ENCODE results near the gene RAB3IP.

RAB3IP gene

DNA sequence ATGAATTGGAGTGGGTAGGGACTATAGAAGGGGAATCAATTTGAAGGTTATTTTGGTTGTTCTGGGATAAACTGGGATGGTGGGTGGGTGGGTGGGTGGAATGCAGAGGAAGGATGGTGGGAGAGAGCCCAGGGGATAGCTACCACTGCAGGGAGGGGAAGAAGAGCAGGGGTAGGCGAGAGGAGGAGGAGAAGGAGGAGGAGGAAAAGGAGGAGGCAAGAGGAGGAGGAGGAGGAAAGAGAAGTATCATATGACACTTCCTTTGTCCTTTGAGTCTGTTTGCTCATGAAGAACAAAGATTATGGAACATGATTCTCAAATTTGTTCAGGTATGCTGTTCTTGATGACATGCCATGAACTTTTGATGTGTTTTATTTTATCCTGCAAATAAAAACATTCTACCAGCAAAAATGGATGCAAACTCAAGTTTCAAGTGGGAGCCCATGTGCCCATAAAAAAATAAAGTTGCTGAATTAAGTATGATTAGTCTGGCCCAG, 35.5 kb upstream of the RAB3IP start:
- TF ChIP-seq, protein P1, sequence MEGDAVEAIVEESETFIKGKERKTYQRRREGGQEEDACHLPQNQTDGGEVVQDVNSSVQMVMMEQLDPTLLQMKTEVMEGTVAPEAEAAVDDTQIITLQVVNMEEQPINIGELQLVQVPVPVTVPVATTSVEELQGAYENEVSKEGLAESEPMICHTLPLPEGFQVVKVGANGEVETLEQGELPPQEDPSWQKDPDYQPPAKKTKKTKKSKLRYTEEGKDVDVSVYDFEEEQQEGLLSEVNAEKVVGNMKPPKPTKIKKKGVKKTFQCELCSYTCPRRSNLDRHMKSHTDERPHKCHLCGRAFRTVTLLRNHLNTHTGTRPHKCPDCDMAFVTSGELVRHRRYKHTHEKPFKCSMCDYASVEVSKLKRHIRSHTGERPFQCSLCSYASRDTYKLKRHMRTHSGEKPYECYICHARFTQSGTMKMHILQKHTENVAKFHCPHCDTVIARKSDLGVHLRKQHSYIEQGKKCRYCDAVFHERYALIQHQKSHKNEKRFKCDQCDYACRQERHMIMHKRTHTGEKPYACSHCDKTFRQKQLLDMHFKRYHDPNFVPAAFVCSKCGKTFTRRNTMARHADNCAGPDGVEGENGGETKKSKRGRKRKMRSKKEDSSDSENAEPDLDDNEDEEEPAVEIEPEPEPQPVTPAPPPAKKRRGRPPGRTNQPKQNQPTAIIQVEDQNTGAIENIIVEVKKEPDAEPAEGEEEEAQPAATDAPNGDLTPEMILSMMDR (IDR thresholded peaks at IDR 0.05; ENCODE audit: borderline replicate concordance, control extremely low read depth, extremely low read depth, insufficient read depth, missing control alignments), result no peak
- DNase-seq (ENCODE audit: low spot score), result no peak
- in situ Hi-C loops (cut with MboI; ENCODE audit: low sequenced_read_pairs, unreplicated experiment), result no loop called here

DNA sequence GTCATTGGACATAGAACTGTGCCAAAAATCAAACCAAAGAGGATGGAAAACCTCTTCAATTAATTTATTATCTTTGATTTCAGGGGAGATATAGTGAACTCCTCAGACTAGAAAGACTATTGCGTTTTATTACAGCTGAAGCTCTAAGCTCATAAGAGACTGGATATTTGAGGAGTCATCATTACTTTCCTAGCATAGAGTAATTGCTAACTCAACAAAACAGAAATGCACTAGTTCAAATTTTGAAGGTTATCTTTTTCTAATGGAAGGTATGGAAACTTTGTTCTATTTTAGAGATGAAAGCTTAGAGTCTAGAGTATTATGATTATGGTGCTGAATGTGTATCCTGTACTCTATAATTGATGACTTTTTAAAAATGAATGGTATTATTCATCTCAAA, 34.3 kb upstream of the RAB3IP start:
- in situ Hi-C loops (cut with MboI; ENCODE audit: low sequenced_read_pairs, unreplicated experiment), result no loop called here
- TF ChIP-seq, protein P1 (IDR thresholded peaks at IDR 0.05; ENCODE audit: borderline replicate concordance, control extremely low read depth, extremely low read depth, insufficient read depth, missing control alignments), result no peak
- DNase-seq (ENCODE audit: low spot score), result no peak

DNA sequence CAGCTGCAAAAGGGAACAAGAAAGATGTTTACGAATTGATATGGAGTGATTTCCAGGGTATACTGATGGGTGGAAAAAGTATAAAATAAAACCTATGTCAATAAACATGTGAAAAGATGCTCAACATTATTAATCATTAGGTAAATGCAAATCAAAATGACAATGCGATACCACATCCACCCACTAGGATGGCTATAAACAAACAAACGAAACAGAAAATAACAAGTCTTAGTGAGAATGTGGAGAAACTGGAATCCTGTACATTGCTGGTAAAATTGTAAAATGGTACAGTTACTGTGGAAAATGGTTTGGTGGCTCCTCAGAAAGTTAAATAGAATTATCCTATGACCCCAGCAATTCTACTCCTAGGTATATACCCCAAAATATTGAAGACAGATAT, 30.0 kb upstream of the RAB3IP start:
- in situ Hi-C loops (cut with MboI; ENCODE audit: low sequenced_read_pairs, unreplicated experiment), result no loop called here
- DNase-seq (ENCODE audit: low spot score), result no peak
- TF ChIP-seq, protein P1 (IDR thresholded peaks at IDR 0.05; ENCODE audit: borderline replicate concordance, control extremely low read depth, extremely low read depth, insufficient read depth, missing control alignments), result no peak

DNA sequence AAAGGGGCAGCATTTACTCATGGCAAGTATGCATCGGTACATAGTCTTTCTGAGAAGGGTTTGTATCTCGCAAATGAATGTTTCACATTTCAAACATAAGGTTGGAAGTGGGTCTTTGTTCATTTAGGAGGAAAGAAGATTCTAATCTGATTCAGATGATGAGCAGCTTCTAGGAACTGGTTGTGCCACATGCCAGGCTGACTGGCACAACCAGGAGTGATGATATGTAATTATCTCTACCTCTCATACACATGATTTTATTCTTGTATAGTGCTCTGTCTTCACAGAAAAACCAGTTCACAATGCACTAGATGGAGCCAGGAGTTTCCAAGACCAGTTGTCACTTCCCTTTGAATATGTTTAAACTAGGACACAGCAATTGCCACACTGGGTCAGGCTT, 25.8 kb upstream of the RAB3IP start:
- in situ Hi-C loops (cut with MboI; ENCODE audit: low sequenced_read_pairs, unreplicated experiment), result no loop called here
- no peak for DNase-seq (ENCODE audit: low spot score)
- TF ChIP-seq, protein P1 (IDR thresholded peaks at IDR 0.05; ENCODE audit: borderline replicate concordance, control extremely low read depth, extremely low read depth, insufficient read depth, missing control alignments), result no peak

DNA sequence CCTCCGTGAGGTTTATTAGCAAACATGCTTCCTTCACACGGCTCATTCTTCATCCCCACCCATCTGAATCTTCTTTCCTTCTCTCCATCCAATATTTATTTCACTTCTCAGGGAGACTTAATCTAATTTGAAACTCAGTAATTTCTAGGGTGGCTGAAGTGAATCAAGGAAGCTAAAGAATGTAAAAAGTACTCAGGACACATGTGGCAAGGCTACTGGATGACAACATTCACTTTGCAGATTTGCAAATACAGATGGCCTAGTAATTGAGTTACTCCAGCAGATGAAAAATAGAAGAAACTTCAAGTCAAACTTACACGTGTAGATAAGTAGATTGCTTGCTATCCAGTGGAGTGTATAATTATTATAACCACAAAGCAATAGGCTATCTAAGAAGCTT, 24.1 kb upstream of the RAB3IP start:
- in situ Hi-C loops (cut with MboI; ENCODE audit: low sequenced_read_pairs, unreplicated experiment), result no loop called here
- no peak for DNase-seq (ENCODE audit: low spot score)
- TF ChIP-seq, protein P1 (IDR thresholded peaks at IDR 0.05; ENCODE audit: borderline replicate concordance, control extremely low read depth, extremely low read depth, insufficient read depth, missing control alignments), result no peak

DNA sequence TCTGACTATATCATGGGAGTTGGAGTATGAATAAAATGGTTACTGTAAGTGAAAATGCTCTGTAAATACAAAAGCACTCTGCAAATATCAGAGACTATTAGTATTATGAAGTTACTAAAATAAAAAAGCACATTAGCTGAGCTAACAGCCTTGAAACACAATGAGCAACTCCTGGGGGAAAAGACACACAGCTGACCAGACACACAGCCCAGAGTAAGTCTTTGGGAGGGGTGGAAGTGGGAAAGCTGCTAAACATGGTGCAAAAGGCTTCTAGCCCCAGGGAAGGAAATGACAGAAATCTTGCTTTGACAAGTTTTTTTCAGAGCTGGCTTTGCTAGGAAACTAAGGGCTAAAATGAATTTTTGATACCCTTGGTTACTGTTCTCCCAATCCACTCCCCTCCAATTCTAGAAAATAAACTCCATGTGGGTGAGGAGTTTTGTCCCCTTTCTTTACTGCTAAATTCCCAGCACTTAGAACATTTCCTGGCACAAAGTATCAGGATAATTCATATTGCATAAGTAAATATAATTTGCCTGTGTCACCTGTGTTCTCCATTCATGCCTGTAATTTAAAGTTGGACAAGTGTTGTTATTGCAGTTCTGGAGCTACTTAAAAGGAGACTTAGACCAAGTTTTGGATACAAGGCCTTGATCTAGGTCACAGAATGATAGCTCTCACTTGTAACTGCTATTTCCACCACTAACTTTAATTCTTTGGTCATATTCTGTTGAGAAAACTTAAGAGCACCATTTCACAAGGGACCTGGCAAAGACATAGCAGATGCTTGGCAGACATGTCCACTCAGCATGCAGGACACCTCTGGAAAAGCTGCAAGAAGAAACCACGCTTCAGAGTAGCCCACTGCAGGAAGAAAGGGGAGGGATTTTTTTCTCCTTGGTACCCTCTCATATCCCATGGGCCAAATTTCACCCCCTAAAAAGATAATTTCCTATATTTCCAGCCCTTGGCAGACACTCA, 19.0 kb upstream of the RAB3IP start:
- in situ Hi-C loops (cut with MboI; ENCODE audit: low sequenced_read_pairs, unreplicated experiment), result no loop called here

More for the DNA sequence above, 19.0 kb upstream of the RAB3IP start:
- DNase-seq (ENCODE audit: low spot score), result no peak
- TF ChIP-seq, protein P1 (IDR thresholded peaks at IDR 0.05; ENCODE audit: borderline replicate concordance, control extremely low read depth, extremely low read depth, insufficient read depth, missing control alignments), result no peak
